Left hindlimb (tissue), 1 donor: ENCODE data around the gene LVRN.
"Not testable (repeated sequence)": the region's sequence is repeated elsewhere in the genome, so short reads cannot be mapped to it uniquely, and the experiment has no call there.

Experiments used
- DNase-seq: peaks from one replicate; pipeline ENCODE4 v3.0.0-alpha.2; 2018

LVRN gene, protein sequence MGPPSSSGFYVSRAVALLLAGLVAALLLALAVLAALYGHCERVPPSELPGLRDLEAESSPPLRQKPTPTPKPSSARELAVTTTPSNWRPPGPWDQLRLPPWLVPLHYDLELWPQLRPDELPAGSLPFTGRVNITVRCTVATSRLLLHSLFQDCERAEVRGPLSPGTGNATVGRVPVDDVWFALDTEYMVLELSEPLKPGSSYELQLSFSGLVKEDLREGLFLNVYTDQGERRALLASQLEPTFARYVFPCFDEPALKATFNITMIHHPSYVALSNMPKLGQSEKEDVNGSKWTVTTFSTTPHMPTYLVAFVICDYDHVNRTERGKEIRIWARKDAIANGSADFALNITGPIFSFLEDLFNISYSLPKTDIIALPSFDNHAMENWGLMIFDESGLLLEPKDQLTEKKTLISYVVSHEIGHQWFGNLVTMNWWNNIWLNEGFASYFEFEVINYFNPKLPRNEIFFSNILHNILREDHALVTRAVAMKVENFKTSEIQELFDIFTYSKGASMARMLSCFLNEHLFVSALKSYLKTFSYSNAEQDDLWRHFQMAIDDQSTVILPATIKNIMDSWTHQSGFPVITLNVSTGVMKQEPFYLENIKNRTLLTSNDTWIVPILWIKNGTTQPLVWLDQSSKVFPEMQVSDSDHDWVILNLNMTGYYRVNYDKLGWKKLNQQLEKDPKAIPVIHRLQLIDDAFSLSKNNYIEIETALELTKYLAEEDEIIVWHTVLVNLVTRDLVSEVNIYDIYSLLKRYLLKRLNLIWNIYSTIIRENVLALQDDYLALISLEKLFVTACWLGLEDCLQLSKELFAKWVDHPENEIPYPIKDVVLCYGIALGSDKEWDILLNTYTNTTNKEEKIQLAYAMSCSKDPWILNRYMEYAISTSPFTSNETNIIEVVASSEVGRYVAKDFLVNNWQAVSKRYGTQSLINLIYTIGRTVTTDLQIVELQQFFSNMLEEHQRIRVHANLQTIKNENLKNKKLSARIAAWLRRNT

DNA sequence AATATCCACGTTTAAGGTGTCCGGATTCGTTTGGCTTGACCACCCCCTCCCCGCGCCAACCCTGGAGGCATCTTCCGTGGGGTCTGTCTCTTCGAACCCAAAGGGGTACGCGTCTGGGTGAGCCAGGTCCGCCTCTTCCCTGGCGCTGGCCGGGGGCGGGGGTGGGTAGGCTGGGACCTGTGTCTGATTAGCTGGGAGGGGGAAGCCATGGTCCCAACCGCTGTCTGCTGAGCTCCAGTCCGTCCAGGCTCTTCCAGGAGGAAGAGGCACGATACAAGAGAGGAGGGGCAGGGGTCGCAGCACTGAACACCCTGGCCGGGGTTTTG, at the start of gene LVRN:
Gene LVRN, plus strand, starts transcription at position 237 of the 326 bp plus-strand sequence. CDS start 143 bp downstream, outside the sequence.
- no peak for DNase-seq

DNA sequence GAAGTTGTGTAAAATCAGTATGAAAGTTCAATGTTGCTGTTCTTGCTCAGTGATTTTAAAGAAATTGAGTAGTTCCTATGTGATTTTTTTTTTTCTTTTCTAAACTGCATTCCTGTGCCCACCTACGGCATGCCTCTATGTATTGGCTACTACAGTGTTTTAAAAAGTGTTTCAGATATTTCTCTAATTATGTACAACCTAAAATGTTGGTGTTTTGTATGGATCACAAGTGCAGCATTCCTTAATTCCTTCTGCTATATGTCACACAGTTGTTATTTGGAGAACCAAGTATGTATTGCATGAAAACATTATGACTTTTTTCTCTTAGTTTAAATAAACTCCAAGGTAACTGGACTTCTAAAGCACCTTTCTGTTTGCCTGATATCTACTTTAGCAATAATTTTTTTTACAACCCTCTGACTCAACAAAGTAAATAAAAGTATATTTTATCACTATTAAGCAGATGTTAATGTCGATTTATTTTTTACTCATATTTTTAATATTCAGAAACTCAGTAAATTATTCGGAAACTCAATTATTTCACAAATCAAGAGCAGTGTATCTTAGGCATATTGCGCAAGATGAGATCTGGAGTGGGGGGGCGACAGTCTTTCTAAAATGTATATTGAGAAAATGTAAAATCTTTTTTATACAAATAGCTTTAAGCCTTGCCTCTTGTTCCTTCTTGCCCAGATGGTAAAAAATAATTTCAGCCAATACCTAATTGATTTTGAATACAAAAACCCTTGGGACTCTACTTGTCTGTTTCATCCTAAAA, 48.5 kb upstream of the LVRN start:
- not testable (repeated sequence) for DNase-seq

DNA sequence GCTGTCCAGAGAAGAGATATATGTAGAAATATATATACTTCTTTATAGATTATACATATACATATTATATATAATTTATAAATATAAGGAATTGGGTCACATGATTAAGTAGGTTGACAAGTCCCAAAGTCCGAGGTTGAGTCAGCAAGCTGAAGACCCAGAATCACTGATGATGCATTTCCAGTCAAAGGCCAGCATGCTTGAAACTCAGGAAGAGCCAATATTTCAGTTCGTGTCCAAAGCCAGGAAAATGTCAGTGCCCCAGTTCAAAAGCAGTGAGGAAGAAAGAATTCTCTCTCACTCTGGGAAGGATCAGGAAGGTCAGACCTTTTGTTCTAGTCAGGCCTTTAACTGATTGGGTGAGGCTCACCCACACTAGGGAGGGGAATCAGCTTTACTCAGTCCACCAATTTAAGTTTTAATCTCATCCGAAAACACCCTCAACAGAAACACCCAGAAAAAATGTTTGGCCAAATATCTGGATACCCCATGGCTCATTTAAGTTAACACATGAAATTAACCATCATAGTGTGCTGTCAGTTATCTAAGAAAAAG, 42.0 kb upstream of the LVRN start:
- no peak for DNase-seq

DNA sequence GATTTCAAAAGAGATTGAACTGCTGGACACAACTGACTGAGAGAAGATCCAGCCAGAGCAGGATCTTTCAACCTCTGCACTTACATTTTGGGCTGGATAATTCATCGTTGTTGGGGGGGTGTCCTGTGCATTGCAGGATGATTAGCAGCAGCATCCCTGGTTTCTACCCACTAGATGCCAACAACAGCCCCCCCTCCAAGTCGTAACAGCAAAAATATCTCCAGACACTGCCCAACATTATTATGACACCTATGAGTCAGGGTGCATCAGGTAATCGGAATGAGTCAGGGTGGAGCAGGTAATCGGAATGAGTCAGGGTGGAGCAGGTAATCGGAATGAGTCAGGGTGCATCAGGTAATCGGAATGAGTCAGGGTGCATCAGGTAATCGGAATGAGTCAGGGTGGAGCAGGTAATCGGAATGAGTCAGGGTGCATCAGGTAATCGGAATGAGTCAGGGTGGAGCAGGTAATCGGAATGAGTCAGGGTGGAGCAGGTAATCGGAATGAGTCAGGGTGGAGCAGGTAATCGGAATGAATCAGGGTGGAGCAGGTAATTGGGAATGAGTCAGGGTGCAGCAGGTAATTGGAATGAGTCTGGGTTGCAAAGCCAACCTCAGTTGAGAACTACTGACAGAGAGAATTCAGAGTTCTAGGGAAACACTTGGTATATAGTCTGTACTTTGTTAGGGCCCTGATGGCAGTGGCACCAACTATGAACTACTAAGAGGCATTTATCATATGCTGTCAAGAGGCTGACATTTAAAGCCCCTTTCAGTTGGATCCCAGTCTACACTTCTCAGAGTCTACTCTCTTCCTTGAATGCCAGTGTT, 33.5 kb upstream of the LVRN start:
- DNase-seq: not testable (repeated sequence)

DNA sequence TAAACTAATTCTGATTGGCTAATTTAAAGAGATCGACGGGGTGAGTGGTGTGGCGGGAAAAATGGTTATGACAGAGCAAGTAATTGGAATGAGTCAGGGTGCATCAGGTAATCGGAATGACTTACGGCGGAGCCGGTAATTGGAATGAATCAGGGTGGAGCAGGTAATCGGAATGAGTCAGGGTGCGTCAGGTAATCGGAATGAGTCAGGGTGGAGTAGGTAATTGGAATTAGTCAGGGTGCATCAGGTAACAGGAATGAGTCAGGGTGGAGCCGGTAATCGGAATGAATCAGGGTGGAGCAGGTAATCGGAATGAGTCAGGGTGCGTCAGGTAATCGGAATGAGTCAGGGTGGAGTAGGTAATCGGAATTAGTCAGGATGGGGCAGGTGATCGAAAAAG, 32.1 kb upstream of the LVRN start:
- DNase-seq: not testable (repeated sequence)

DNA sequence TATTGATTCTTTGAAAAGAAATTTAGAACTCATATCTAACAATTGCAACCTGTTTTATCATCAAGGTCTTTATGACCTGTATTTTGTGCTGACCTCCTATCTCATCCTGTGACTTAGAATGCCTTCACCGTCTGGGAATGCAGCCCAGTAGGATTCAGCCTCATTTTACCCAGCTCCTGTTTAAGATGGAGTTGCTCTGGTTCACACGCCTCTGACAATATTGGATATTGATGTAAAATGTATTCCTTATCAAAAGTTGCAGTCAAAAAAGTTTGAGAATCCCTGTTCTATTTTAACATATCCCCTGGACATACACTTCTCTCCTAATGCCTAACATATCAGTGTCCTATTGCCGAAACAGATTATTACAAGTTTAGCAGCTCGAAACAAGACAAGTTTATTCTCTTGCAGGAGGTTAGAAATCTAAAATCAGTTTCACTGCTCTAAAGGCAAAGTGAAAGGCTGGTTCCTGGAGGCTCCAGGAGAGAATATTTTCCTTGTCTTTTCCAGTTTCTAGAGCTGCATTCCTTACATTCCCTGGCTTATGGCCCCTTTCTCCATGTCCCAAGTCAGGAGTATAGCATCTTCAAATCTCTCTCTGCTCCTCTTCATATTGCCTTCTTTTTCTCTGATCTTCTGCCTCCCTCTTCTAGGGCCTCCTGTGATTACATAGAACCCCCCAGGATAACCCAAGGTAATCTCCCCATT, 31.5 kb upstream of the LVRN start:
- no peak for DNase-seq

DNA sequence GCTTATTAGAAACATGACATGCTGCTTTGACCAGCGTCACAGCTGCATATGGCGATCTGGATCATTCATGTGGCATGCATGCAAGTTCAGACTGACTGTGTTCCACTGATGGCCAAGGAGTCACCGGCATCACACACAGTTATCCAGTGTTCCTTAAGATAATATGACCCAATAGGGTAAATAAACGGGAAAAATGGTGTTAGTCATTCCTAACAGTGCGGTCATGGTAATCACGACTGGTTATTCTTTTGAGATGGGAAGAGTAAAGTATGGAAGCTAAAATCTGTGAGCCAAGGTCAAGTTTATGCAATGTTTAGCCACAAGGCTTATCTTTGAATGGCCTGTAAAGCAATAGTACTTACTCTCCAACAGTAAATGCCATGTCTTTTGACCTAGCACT, 29.3 kb upstream of the LVRN start:
- no peak for DNase-seq

DNA sequence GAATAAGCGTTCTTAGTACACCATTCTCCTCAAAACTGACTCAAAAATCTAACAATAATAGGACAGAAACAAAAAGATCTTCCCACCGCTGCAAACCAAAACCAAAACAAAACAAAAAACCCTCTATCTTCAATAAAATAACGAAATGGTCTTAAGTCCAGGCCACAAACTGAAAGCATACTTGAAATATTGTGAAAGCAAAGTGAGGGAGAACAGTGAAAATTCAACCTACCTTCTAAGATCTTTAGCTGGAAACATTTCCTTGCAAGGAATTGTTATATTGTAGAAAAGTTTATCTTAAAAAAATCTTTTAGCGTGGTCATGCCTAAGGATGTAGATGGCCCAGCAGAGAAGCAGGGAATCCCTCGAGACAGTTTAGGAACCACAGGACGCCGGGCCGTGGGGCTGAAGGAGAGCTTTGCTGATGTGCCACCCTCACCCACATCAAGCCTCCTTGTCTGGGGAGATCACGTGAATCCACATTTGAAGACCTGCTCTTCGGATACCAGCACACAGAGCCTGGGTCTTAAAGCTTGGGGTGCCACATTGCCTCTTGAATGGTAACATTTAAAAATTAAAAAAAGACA, 27.8 kb upstream of the LVRN start:
- no peak for DNase-seq

DNA sequence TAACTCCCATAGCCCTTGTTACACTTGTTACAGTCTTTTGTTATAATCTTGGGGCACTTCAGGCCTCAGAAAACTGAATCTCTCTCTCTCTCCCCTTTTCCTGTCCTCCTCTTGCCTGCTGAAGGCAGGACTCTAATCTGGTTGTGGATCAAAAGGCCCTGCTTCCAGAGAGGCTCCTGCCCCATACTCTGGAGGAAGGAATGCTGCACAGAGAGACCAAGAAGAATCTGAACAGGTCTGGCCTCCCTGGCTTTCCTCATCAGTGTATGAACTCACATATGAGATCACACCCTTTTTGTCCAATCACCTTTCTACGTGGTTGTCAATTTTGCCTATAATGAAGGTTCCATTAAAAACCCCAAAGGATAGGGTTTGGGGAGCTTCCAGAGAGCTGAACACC, 26.2 kb upstream of the LVRN start:
- DNase-seq: no peak

DNA sequence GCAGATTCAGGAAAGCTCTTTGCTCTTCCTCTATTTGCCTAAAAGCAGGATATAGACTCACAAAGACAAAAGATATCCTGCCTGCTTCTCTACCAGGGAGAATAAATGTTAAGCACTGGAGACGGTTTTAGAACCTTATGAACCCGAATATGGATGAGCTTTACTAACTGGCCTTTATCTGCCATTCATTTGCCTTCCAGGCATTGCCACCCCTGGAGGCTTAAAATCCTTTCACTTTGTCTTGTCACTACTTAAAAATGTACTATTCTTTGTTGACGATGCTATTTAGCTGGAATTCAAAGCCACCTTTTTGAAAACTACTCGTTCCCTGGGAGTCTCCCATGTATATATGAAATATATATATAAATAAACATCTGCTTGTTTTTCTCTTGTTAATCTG, 23.2 kb upstream of the LVRN start:
- no peak for DNase-seq

DNA sequence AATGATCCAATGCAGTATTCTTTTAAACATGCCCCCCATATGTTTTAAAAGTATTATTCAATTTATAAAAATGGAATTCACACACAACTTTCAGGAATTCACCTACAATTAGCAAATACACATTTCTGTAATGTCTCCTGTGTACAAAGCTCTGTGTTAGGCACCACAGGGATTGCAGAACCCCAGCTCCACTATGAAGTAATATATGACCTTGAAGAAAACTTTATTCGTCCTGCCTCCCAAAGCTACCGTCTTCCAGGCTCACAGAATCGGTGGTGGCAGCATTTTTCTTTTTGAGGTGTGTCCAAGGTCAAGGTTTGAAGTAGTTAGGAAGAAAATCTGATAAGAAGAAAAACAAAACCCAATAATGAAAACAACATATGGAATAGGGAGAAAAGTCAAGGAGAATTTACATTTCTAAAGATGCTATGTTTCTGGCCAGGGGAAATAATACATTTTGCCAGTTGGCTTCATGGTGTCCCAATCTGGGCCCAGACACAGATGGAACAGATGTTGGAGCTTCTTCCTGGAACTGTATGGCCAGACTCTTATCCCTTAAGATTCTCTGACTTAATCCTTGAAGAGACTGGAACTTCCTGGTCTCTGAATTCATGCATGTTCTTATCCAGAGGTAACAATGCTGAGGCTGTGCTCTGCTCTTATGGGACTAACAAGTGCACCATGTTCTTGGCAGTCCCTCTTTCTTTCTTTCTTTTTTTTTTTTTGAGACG, 22.0 kb upstream of the LVRN start:
- peak; percentile 51 for DNase-seq

DNA sequence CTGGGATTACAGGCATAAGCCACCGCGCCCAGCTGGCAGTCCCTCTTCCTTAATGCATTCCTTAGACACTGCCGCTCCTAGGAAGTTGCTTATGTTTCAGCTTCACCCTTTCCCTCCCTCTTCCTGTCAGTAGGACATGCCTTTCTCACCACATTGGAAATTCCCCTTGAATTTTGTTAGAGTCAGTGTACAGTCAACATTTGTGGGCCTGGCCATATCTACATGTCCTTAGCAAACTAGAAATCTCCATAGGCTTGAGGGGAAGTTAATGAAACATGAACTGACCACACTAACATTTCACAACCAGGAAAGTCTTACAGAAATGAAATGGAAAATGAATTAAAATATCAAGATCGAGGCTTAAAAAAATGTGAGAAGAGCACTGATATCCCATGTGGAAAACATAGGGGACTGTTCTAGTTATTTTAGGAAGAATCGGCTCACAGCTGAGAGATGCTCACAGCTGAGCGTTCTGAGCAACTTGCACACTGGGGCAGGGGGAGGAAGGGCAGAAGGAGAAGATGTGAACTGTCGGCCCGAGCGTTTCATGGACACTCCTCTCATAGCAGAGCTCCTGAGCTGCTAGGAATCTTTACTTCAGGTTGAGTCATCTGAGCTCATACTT, 21.1 kb upstream of the LVRN start:
- no peak for DNase-seq

DNA sequence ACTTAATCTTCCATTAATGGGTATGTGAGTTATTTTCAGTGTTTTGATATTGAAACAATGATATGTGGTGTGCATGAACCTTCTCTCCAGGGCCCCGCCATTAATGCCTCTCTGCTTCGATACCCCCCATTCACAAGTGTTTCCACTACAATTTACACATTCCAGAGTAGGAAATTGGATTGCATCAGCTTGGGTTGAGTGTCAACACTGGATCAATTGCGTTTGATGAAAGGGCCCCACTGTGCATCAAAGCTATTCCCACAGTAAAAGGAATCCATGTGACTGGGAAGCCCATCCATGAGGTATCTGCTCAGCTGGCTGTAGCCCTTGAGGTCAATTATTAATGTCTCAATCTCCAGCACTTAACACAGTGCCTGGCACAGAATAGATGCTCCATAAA, 17.8 kb upstream of the LVRN start:
- no peak for DNase-seq

DNA sequence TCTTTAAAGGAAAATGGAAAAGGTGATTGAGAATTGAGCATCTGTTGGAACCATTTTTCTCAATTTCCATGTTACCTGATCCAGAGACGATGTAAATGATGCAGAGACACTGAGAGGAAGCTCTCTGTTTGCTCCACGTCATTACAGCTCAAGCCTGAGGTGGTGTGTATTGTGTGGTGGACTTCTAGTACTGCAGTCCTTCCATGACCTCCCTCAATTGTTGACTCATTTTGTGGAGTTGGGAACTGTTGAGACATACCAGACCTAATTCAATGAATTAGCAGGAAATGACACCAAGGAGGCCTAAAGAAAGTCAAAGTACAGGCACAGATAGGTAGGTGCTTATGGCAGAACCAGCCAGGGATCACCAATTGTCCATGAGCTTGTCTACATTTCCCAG, 15.6 kb upstream of the LVRN start:
- DNase-seq: no peak

DNA sequence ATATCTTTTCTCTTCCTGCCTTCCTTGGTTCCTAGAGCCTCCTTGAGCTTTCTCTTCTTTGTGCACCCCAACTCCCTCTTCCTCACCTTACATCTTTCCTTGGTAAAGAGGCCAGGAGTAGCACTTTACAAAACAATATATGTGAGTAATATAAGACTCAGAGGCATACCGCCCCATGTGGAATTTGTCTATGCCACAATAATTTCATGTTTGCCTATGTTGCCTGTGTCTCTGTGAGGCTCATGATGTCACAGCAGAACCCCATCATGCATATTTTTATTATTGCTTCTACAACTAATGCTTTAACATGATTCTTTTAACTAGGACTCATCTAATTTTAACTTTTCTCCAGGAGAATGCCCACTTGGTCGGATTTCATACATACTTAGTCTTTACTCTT, 15.0 kb upstream of the LVRN start:
- no peak for DNase-seq

DNA sequence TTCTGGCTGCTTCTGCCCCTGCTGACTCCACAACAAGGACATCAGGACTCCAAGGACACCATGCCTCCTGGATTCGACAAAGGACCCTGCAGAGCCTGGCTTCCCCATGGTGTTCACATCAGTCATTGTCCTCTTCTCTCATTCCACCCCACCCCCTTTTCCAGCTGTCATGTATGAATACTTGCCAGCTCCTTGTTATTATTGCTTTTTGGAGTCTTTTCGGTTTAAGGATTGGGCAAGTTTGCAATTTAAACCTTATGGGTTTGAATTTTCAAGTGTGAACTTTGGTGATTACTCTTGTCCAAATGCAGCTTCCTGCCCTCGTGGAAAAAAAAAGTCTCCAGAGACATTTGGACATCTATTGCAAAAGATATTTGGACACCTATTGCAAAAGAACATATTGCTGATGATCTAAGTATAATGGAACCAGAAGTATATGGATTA, 14.2 kb upstream of the LVRN start:
- DNase-seq: peak; percentile 34

DNA sequence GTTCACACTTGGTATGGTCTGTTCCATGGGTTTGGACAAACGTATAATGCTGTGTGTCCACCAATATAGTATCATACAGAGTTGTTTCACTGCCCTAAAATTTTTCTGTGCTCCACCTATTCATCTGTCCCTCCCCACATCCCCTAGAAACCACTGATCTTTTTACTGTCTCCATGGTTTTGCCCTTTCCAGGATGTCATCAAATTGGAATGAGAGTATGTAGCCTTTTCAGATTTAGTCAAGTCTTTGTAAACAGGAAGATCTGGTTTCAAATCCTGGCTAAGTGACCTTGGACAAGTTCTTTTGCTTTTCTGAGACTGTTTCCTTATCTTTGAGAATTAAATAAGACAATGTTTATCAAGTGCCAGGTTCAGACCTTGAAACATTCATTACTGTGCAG, 13.2 kb upstream of the LVRN start:
- DNase-seq: no peak

DNA sequence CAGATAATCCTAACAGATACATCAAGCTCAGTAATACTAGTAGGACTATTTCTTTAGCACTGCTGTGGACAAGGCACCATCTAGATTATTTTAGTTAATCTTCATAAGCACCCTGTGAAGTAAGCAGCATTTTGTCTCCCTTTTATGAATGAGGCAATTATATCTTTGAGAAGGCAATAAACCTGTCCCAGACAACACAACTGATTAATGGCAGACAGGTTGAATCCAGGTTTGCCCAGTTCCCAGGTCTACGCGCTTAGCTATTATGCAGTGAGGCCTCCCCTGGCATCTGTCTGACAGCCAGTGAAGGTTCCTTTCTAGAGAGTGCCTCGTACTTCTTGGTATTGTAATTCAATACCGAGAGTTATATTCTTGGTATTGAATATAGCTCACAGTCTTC, 9.7 kb upstream of the LVRN start:
- no peak for DNase-seq

DNA sequence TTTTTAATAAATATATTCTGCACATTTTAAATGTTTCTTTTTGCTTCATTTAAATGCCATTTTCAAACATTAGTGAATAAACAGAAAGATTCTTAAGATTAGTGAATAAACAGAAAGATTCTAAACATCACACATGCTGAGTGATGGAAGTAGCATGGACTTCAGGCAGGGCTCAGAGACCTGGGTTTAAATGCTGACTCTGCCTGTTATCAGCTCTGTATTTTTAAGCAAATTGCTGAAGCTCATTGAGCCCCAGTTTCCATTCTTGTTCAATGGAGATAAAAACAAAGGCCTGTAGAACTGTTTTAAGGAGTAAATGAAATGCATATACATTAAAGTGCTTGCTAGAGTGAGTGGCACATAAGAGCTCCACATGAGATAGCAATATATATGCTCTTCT, 8.1 kb upstream of the LVRN start:
- DNase-seq: no peak

DNA sequence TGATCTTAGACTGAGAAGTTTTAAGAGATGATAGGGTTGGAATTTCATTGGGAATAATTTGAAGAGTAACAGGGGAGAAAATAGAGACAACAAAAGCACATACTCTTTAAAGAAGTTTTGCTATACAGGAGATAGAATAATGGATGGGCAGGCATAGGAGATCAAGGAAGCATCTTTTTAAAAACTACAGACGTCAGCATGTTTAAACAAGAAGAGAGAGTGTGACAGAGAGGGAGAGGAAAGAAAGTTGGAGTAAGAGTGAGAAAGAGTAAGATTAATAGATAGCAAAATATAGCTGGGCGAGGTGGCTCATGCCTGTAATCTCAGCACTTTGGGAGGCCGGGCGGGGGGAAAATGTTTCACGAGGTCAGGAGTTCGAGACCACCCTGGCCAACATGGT, 5.3 kb upstream of the LVRN start:
- DNase-seq: no peak
